ENCODE measurements around the gene NAMPT. TPM values are rescaled to one million over a fixed set of nuclear protein-coding genes. Genes with fewer than 3 reads are reported as not detected.
"Not testable (repeated sequence)": the region's sequence is repeated elsewhere in the genome, so short reads cannot be mapped to it uniquely, and the experiment has no call there.

The NAMPT gene
- total RNA-seq, 2 donors from 2014 or later, result 101 to 111 TPM

GRCh38 chr7:106216923-106217542 is 67.8 kb downstream of the NAMPT start:
- TF ChIP-seq, protein P1, sequence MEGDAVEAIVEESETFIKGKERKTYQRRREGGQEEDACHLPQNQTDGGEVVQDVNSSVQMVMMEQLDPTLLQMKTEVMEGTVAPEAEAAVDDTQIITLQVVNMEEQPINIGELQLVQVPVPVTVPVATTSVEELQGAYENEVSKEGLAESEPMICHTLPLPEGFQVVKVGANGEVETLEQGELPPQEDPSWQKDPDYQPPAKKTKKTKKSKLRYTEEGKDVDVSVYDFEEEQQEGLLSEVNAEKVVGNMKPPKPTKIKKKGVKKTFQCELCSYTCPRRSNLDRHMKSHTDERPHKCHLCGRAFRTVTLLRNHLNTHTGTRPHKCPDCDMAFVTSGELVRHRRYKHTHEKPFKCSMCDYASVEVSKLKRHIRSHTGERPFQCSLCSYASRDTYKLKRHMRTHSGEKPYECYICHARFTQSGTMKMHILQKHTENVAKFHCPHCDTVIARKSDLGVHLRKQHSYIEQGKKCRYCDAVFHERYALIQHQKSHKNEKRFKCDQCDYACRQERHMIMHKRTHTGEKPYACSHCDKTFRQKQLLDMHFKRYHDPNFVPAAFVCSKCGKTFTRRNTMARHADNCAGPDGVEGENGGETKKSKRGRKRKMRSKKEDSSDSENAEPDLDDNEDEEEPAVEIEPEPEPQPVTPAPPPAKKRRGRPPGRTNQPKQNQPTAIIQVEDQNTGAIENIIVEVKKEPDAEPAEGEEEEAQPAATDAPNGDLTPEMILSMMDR (conservative IDR thresholded peaks at IDR 0.05), result no peak
- H3K4me1 ChIP-seq (ENCODE audit: control insufficient read depth, insufficient read depth, low read length), result peaks cover 5% of the 10 kb centered on the region
- H3K9ac ChIP-seq (ENCODE audit: extremely low read depth, low read length, poor library complexity, severe bottlenecking), result no peak overlapping the region
- no peaks in the 10 kb centered on the region for H3K27me3 ChIP-seq (ENCODE audit: control insufficient read depth, insufficient read depth, low read length, poor library complexity, severe bottlenecking)
- no peak overlapping the region for H3K27ac ChIP-seq (ENCODE audit: low read depth, low read length)
- Mint-ChIP-seq H3K4me3 (no peak overlapping the region), H3K9me3 (no peaks in the 10 kb centered on the region), H3K36me3 (ENCODE audit: low read depth) (no peaks in the 10 kb centered on the region), H3K4me1 (peaks cover 11% of the 10 kb centered on the region), H3K27me3 (ENCODE audit: insufficient read depth) (peaks cover 5% of the 10 kb centered on the region), H3K27ac (no peak overlapping the region)
- no peaks in the 10 kb centered on the region for H3K36me3 ChIP-seq (ENCODE audit: control insufficient read depth, insufficient read depth, low read length)
- 84% methylated on average over 6 to 8 of the region's 8 CpGs for WGBS, 2 experiments (ENCODE audit: insufficient coverage in 1 of 2, insufficient read length in 1 of 2)
- no peaks in the 10 kb centered on the region for H3K9me3 ChIP-seq (ENCODE audit: control insufficient read depth, low read length)
- DNase-seq, result peak; percentile 54
- no peak overlapping the region for H3K4me3 ChIP-seq (ENCODE audit: low read length)

GRCh38 chr7:106216517-106216922 is 68.3 kb downstream of the NAMPT start:
- peak; percentile 49 for DNase-seq
- no peaks in the 10 kb centered on the region for H3K9me3 ChIP-seq (ENCODE audit: control insufficient read depth, low read length)
- no peaks in the 10 kb centered on the region for H3K36me3 Mint-ChIP-seq (ENCODE audit: low read depth)
- H3K36me3 ChIP-seq (ENCODE audit: control insufficient read depth, insufficient read depth, low read length), result no peaks in the 10 kb centered on the region
- peaks cover 5% of the 10 kb centered on the region for H3K27me3 Mint-ChIP-seq (ENCODE audit: insufficient read depth)
- no peak overlapping the region for H3K4me3 Mint-ChIP-seq
- H3K4me1 Mint-ChIP-seq, result peaks cover 11% of the 10 kb centered on the region
- no peak overlapping the region for H3K9ac ChIP-seq (ENCODE audit: extremely low read depth, low read length, poor library complexity, severe bottlenecking)
- 84% methylated on average over 2 of the region's 2 CpGs; no CpG with 5 or more reads in 1 of the 2 experiments for WGBS, 2 experiments (ENCODE audit: insufficient coverage in 1 of 2, insufficient read length in 1 of 2)
- no peak overlapping the region for H3K27ac ChIP-seq (ENCODE audit: low read depth, low read length)
- H3K9me3 Mint-ChIP-seq, result peaks cover 1% of the 10 kb centered on the region
- TF ChIP-seq, protein P1 (conservative IDR thresholded peaks at IDR 0.05), result no peak
- no peaks in the 10 kb centered on the region for H3K27me3 ChIP-seq (ENCODE audit: control insufficient read depth, insufficient read depth, low read length, poor library complexity, severe bottlenecking)
- H3K27ac Mint-ChIP-seq, result no peak overlapping the region
- peaks cover 5% of the 10 kb centered on the region for H3K4me1 ChIP-seq (ENCODE audit: control insufficient read depth, insufficient read depth, low read length)
- H3K4me3 ChIP-seq (ENCODE audit: low read length), result no peak overlapping the region

- no peaks in the 10 kb centered on the region for H3K27me3 ChIP-seq (ENCODE audit: control insufficient read depth, insufficient read depth, low read length, poor library complexity, severe bottlenecking)
- no peak overlapping the region for H3K27ac Mint-ChIP-seq
- H3K9ac ChIP-seq (ENCODE audit: extremely low read depth, low read length, poor library complexity, severe bottlenecking), result no peak overlapping the region
- no peak for DNase-seq
- peaks cover 5% of the 10 kb centered on the region for H3K4me1 ChIP-seq (ENCODE audit: control insufficient read depth, insufficient read depth, low read length)
- H3K4me3 Mint-ChIP-seq, result no peak overlapping the region
- H3K9me3 Mint-ChIP-seq, result peaks cover 2% of the 10 kb centered on the region
- H3K36me3 ChIP-seq (ENCODE audit: control insufficient read depth, insufficient read depth, low read length), result no peaks in the 10 kb centered on the region
- no peaks in the 10 kb centered on the region for H3K9me3 ChIP-seq (ENCODE audit: control insufficient read depth, low read length)
- H3K4me1 Mint-ChIP-seq, result peaks cover 11% of the 10 kb centered on the region
- no peaks in the 10 kb centered on the region for H3K36me3 Mint-ChIP-seq (ENCODE audit: low read depth)
- WGBS, 2 experiments (ENCODE audit: insufficient coverage in 1 of 2, insufficient read length in 1 of 2), result 79 to 92% methylated on average over 3 to 8 of the region's 8 CpGs
- peaks cover 5% of the 10 kb centered on the region for H3K27me3 Mint-ChIP-seq (ENCODE audit: insufficient read depth)
- no peak overlapping the region for H3K27ac ChIP-seq (ENCODE audit: low read depth, low read length)
- TF ChIP-seq, protein P1 (conservative IDR thresholded peaks at IDR 0.05), result no peak
- H3K4me3 ChIP-seq (ENCODE audit: low read length), result no peak overlapping the region
Observed at GRCh38 chr7:106215868-106216516, 68.8 kb downstream of the NAMPT start.

- not testable (repeated sequence) for H3K36me3 ChIP-seq (ENCODE audit: control insufficient read depth, insufficient read depth, low read length); H3K27me3 Mint-ChIP-seq (ENCODE audit: insufficient read depth); H3K9ac ChIP-seq (ENCODE audit: extremely low read depth, low read length, poor library complexity, severe bottlenecking); DNase-seq; H3K4me3 ChIP-seq (ENCODE audit: low read length); H3K27ac ChIP-seq (ENCODE audit: low read depth, low read length); H3K4me3 Mint-ChIP-seq; H3K4me1 ChIP-seq (ENCODE audit: control insufficient read depth, insufficient read depth, low read length); H3K27ac Mint-ChIP-seq; H3K4me1 Mint-ChIP-seq; H3K27me3 ChIP-seq (ENCODE audit: control insufficient read depth, insufficient read depth, low read length, poor library complexity, severe bottlenecking); H3K36me3 Mint-ChIP-seq (ENCODE audit: low read depth)
- WGBS, 2 experiments (ENCODE audit: insufficient coverage in 1 of 2, insufficient read length in 1 of 2), result 90 to 95% methylated on average over 7 of the region's 7 CpGs
- peaks cover 37% of the 10 kb centered on the region for H3K9me3 Mint-ChIP-seq
- peaks cover 10% of the 10 kb centered on the region for H3K9me3 ChIP-seq (ENCODE audit: control insufficient read depth, low read length)
Observed at GRCh38 chr7:106208944-106209343, 75.8 kb downstream of the NAMPT start.

Measured in endodermal cell (in vitro differentiated cells).